Memory B cell (primary cell): ENCODE data around the gene TLE3.

Source experiments
- ATAC-seq: fragments of 150-1000 bp; cut with Tn5 transposase; 2 replicates; pipeline ENCODE4 v1.10.0; 2021; ENCODE audit warnings: low read depth, mild to moderate bottlenecking, moderate library complexity
- DNase-seq, 2 donors: peaks; one replicate each; pipeline ENCODE4 v3.0.0; 2022; ENCODE audit warnings: low spot score in 2 of 2
- H3K27ac Mint-ChIP-seq: one replicate; pipeline ENCODE4 v1.8.0; 2022; ENCODE audit warnings: mild to moderate bottlenecking, moderate library complexity, mixed read lengths
- H3K27me3 Mint-ChIP-seq: one replicate; pipeline ENCODE4 v1.8.0; 2022; ENCODE audit warnings: mixed read lengths
- H3K36me3 Mint-ChIP-seq: one replicate; pipeline ENCODE4 v1.8.0; 2022; ENCODE audit warnings: mild to moderate bottlenecking, mixed read lengths
- H3K4me1 Mint-ChIP-seq: one replicate; pipeline ENCODE4 v1.8.0; 2022; ENCODE audit warnings: mixed read lengths
- H3K4me3 Mint-ChIP-seq: one replicate; pipeline ENCODE4 v1.8.0; 2022; ENCODE audit warnings: mild to moderate bottlenecking, moderate library complexity, mixed read lengths
- H3K9me3 Mint-ChIP-seq: one replicate; pipeline ENCODE4 v1.8.0; 2022; ENCODE audit warnings: mixed read lengths

The TLE3 gene

GRCh38 chr15:70133781-70134421, 36.2 kb upstream of the TLE3 start:
- no peaks in the 10 kb centered on the region for H3K36me3 Mint-ChIP-seq
- no peaks in the 10 kb centered on the region for H3K9me3 Mint-ChIP-seq
- no peak for ATAC-seq
- H3K4me1 Mint-ChIP-seq, result no peaks in the 10 kb centered on the region
- no peak overlapping the region for H3K27ac Mint-ChIP-seq
- no peak overlapping the region for H3K4me3 Mint-ChIP-seq
- no peak for DNase-seq
- H3K27me3 Mint-ChIP-seq, result no peaks in the 10 kb centered on the region

GRCh38 chr15:70133296-70133695, 35.6 kb upstream of the TLE3 start:
- Mint-ChIP-seq H3K4me1 (peaks cover 3% of the 10 kb centered on the region), H3K27ac (no peak overlapping the region), H3K4me3 (no peak overlapping the region), H3K36me3 (no peaks in the 10 kb centered on the region), H3K27me3 (no peaks in the 10 kb centered on the region), H3K9me3 (no peaks in the 10 kb centered on the region)
- no peak for ATAC-seq
- DNase-seq, result no peak

- H3K4me1 Mint-ChIP-seq, result peaks cover 5% of the 10 kb centered on the region
- H3K9me3 Mint-ChIP-seq, result no peaks in the 10 kb centered on the region
- no peak for DNase-seq
- ATAC-seq, result no peak
- no peak overlapping the region for H3K27ac Mint-ChIP-seq
- H3K36me3 Mint-ChIP-seq, result no peaks in the 10 kb centered on the region
- peaks cover 2% of the 10 kb centered on the region for H3K27me3 Mint-ChIP-seq
- no peak overlapping the region for H3K4me3 Mint-ChIP-seq
Measured at GRCh38 chr15:70132571-70132970, 34.9 kb upstream of the TLE3 start.

- Mint-ChIP-seq H3K27me3 (peaks cover 2% of the 10 kb centered on the region), H3K9me3 (no peaks in the 10 kb centered on the region), H3K4me1 (peaks cover 5% of the 10 kb centered on the region), H3K36me3 (no peaks in the 10 kb centered on the region), H3K27ac (no peak overlapping the region), H3K4me3 (no peak overlapping the region)
- DNase-seq (no peak), ATAC-seq (no peak)
Measured at GRCh38 chr15:70132139-70132538, 34.4 kb upstream of the TLE3 start.

- no peak overlapping the region for H3K4me3 Mint-ChIP-seq
- no peak overlapping the region for H3K27ac Mint-ChIP-seq
Measured at GRCh38 chr15:70128414-70129140, 30.9 kb upstream of the TLE3 start.

GRCh38 chr15:70127770-70128413, 30.2 kb upstream of the TLE3 start:
- H3K4me3 Mint-ChIP-seq, result no peak overlapping the region
- no peaks in the 10 kb centered on the region for H3K9me3 Mint-ChIP-seq
- H3K27ac Mint-ChIP-seq, result no peak overlapping the region
- DNase-seq (no peak), ATAC-seq (no peak)
- H3K36me3 Mint-ChIP-seq, result no peaks in the 10 kb centered on the region
- H3K27me3 Mint-ChIP-seq, result peaks cover 10% of the 10 kb centered on the region
- H3K4me1 Mint-ChIP-seq, result peaks cover 9% of the 10 kb centered on the region

More at GRCh38 chr15:70128414-70129140, 30.9 kb upstream of the TLE3 start:
- peaks cover 9% of the 10 kb centered on the region for H3K4me1 Mint-ChIP-seq
- DNase-seq, result no peak
- no peaks in the 10 kb centered on the region for H3K36me3 Mint-ChIP-seq
- no peaks in the 10 kb centered on the region for H3K9me3 Mint-ChIP-seq
- peaks cover 10% of the 10 kb centered on the region for H3K27me3 Mint-ChIP-seq
- no peak for ATAC-seq

GRCh38 chr15:70127288-70127746, 29.6 kb upstream of the TLE3 start:
- H3K4me3 Mint-ChIP-seq, result no peak overlapping the region
- H3K4me1 Mint-ChIP-seq, result peaks cover 9% of the 10 kb centered on the region
- H3K27ac Mint-ChIP-seq, result no peak overlapping the region
- H3K27me3 Mint-ChIP-seq, result peaks cover 10% of the 10 kb centered on the region
- no peak for ATAC-seq
- DNase-seq, result no peak
- no peaks in the 10 kb centered on the region for H3K9me3 Mint-ChIP-seq
- no peaks in the 10 kb centered on the region for H3K36me3 Mint-ChIP-seq

GRCh38 chr15:70126362-70126761, 28.6 kb upstream of the TLE3 start:
- no peak for ATAC-seq
- DNase-seq, result no peak
- peaks cover 9% of the 10 kb centered on the region for H3K4me1 Mint-ChIP-seq
- H3K36me3 Mint-ChIP-seq, result no peaks in the 10 kb centered on the region
- H3K4me3 Mint-ChIP-seq, result no peak overlapping the region
- H3K9me3 Mint-ChIP-seq, result no peaks in the 10 kb centered on the region
- H3K27ac Mint-ChIP-seq, result no peak overlapping the region
- H3K27me3 Mint-ChIP-seq, result peaks cover 10% of the 10 kb centered on the region

GRCh38 chr15:70125605-70126004, 27.9 kb upstream of the TLE3 start:
- H3K36me3 Mint-ChIP-seq, result no peaks in the 10 kb centered on the region
- no peak overlapping the region for H3K27ac Mint-ChIP-seq
- peaks cover 10% of the 10 kb centered on the region for H3K27me3 Mint-ChIP-seq
- no peak for DNase-seq
- H3K4me3 Mint-ChIP-seq, result no peak overlapping the region
- ATAC-seq, result no peak
- no peaks in the 10 kb centered on the region for H3K9me3 Mint-ChIP-seq
- peaks cover 11% of the 10 kb centered on the region for H3K4me1 Mint-ChIP-seq

- peaks cover 6% of the 10 kb centered on the region for H3K4me1 Mint-ChIP-seq
- H3K27ac Mint-ChIP-seq, result no peak overlapping the region
- no peaks in the 10 kb centered on the region for H3K9me3 Mint-ChIP-seq
- no peak overlapping the region for H3K4me3 Mint-ChIP-seq
- H3K36me3 Mint-ChIP-seq, result no peaks in the 10 kb centered on the region
- no peak for ATAC-seq
- H3K27me3 Mint-ChIP-seq, result peaks cover 8% of the 10 kb centered on the region
- DNase-seq, result no peak
Measured at GRCh38 chr15:70121624-70122302, 24.0 kb upstream of the TLE3 start.

- no peak for DNase-seq
- no peak overlapping the region for H3K4me3 Mint-ChIP-seq
- peaks cover 12% of the 10 kb centered on the region for H3K27me3 Mint-ChIP-seq
- peaks cover 6% of the 10 kb centered on the region for H3K4me1 Mint-ChIP-seq
- no peaks in the 10 kb centered on the region for H3K9me3 Mint-ChIP-seq
- no peak overlapping the region for H3K27ac Mint-ChIP-seq
- ATAC-seq, result no peak
- H3K36me3 Mint-ChIP-seq, result no peaks in the 10 kb centered on the region
Measured at GRCh38 chr15:70120958-70121623, 23.4 kb upstream of the TLE3 start.

- Mint-ChIP-seq H3K9me3 (no peaks in the 10 kb centered on the region), H3K27ac (no peak overlapping the region), H3K4me1 (peaks cover 2% of the 10 kb centered on the region), H3K4me3 (no peak overlapping the region), H3K27me3 (peaks cover 15% of the 10 kb centered on the region), H3K36me3 (no peaks in the 10 kb centered on the region)
- ATAC-seq (no peak), DNase-seq (no peak)
Measured at GRCh38 chr15:70119911-70120508, 22.3 kb upstream of the TLE3 start.

GRCh38 chr15:70118599-70118998, 20.9 kb upstream of the TLE3 start:
- no peak for ATAC-seq
- Mint-ChIP-seq H3K36me3 (peaks cover 2% of the 10 kb centered on the region), H3K4me3 (no peak overlapping the region)

More at GRCh38 chr15:70118599-70118998, 20.9 kb upstream of the TLE3 start:
- Mint-ChIP-seq H3K27me3 (peaks cover 17% of the 10 kb centered on the region), H3K27ac (no peak overlapping the region), H3K9me3 (no peaks in the 10 kb centered on the region), H3K4me1 (peaks cover 9% of the 10 kb centered on the region)
- DNase-seq, result no peak
